ENCODE results near the gene CCDC91. TPM values are rescaled to one million over a fixed set of nuclear protein-coding genes. Genes with fewer than 3 reads are reported as not detected.

The CCDC91 gene
- total and polyA plus RNA-seq, 9 of the 15 experiments (the other 6 are each of a cell fraction or from before 2014, with no cell fraction given), result 10.1 to 31.1 (median 26.3) TPM

DNA sequence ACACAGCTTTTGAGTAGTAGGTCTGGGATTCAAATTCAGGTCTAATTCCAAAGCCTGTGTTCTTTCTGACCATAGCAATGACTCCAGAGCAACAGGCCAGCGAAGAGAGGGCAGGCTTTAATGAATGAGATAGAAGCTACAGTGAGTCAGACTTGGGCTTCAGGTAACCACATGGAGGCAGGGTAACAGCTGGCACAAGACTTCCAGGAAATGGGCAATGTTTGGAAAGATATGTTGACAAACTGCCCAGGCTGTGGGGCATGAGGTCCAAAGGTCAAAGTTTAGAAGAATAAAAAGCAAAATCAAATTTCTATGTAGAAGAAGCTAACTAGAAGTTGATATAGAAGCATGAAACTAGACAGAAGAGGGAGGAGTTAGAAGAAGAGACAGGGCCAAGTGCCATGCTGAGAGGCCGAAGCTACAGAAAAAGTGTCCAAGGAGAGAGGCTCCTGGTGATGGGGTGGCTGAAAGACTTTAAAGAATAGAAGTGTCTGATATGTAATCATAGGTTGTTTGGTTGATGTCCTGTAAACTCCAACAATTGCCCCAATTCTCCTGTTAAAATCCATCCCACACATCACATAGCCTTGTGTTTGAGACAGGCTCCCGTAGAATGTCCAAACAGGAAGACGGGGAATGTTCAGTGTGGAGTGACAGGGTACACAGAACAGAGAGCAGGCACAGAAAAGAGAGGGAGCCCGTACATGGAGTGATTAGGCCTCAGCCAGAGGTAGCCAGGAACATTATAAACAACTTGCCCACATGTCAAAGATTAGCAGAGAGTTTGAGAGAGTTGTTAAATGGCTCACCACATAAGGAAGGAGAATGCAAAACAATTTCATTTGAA is 384.7 kb downstream of the CCDC91 start:
- no peak for FAIRE-seq
- CTCF ChIA-PET (ENCODE audit: low intra/inter-chr PET ratio), result no interaction called here
- POLR2A ChIA-PET, result interaction anchor here (1.2 kb wide), 1 partner anchor 15 kb away, joined by 4 read pairs; no protein-coding TSS in a partner anchor

More for the DNA sequence above, 384.7 kb downstream of the CCDC91 start:
- Histone ChIP-seq H3K27ac (ENCODE audit: extremely low read depth, low read depth, low read length) (no peak overlapping the region), H3K4me3 (no peak overlapping the region), H3K9me1 (ENCODE audit: control insufficient read depth, insufficient read depth, low read length) (no peaks in the 10 kb centered on the region), H2AFZ (ENCODE audit: low read depth, low read length) (no peak overlapping the region), H3K36me3 (ENCODE audit: control insufficient read depth, insufficient read depth, low read length) (no peaks in the 10 kb centered on the region), H4K20me1 (replicated peaks; ENCODE audit: control insufficient read depth, insufficient read depth, low read length) (no peaks in the 10 kb centered on the region), H3K9ac (ENCODE audit: insufficient read depth in 1 of 2, low read depth in 2 of 2, low read length in 2 of 2) (no peak overlapping the region), H3K79me2 (ENCODE audit: control insufficient read depth, insufficient read depth, low read length) (no peaks in the 10 kb centered on the region), H3K4me1 (replicated peaks in 1 of 2; ENCODE audit: control insufficient read depth in 2 of 2, insufficient read depth in 2 of 2, low read length in 2 of 2) (no peaks in the 10 kb centered on the region; a peak in 1 of 5 replicates), H3K9me3 (replicated peaks; ENCODE audit: control insufficient read depth, insufficient read depth, low read depth, low read length) (no peaks in the 10 kb centered on the region), H3K4me2 (ENCODE audit: insufficient read depth, low read length) (no peak overlapping the region), H3K27me3 (ENCODE audit: control insufficient read depth in 2 of 2, insufficient read depth in 2 of 2, low read length in 2 of 2) (no peaks in the 10 kb centered on the region)
- TF ChIP-seq FOSL1 (tag; conservative IDR thresholded peaks at IDR 0.05) (no peak), NONO (IDR thresholded peaks at IDR 0.05; ENCODE audit: low read depth in 2 of 2, low read length in 1 of 2) (no peak), RUNX1 (IDR thresholded peaks at IDR 0.05; ENCODE audit: low read depth) (no peak), SNRNP70 (optimal IDR thresholded peaks at IDR 0.05; ENCODE audit: low read depth, low read length) (no peak), ZNF263 (CRISPR knock-in tag; IDR thresholded peaks at IDR 0.05; ENCODE audit: borderline replicate concordance) (no peak), TOE1 (IDR thresholded peaks at IDR 0.05; ENCODE audit: borderline replicate concordance) (no peak), TOE1 (CRISPR knock-in tag; IDR thresholded peaks at IDR 0.05; ENCODE audit: borderline replicate concordance, low read depth) (no peak), ZNF274 (IDR thresholded peaks at IDR 0.05; ENCODE audit: borderline replicate concordance, low read depth, low read length) (no peak), SMARCC2 (IDR thresholded peaks at IDR 0.05; ENCODE audit: low read depth) (no peak), CBX1 (IDR thresholded peaks at IDR 0.05; ENCODE audit: low read depth) (no peak), SPI1 (IDR thresholded peaks at IDR 0.05; ENCODE audit: borderline replicate concordance, low read depth, low read length) (no peak), NBN (IDR thresholded peaks at IDR 0.05; ENCODE audit: low read depth) (no peak), DDX20 (tag; IDR thresholded peaks at IDR 0.05; ENCODE audit: low read depth) (no peak), SAP30 (IDR thresholded peaks at IDR 0.05; ENCODE audit: borderline replicate concordance, insufficient read depth, low read depth, low read length, poor library complexity, severe bottlenecking) (no peak), ZNF224 (CRISPR knock-in tag; IDR thresholded peaks at IDR 0.05) (no peak), ARNT (IDR thresholded peaks at IDR 0.05) (no peak), ZSCAN32 (CRISPR knock-in tag; IDR thresholded peaks at IDR 0.05) (no peak)
- TF ChIP-seq, protein P1, sequence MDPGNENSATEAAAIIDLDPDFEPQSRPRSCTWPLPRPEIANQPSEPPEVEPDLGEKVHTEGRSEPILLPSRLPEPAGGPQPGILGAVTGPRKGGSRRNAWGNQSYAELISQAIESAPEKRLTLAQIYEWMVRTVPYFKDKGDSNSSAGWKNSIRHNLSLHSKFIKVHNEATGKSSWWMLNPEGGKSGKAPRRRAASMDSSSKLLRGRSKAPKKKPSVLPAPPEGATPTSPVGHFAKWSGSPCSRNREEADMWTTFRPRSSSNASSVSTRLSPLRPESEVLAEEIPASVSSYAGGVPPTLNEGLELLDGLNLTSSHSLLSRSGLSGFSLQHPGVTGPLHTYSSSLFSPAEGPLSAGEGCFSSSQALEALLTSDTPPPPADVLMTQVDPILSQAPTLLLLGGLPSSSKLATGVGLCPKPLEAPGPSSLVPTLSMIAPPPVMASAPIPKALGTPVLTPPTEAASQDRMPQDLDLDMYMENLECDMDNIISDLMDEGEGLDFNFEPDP (CRISPR knock-in tag; IDR thresholded peaks at IDR 0.05), result no peak
- TF ChIP-seq, protein P2, sequence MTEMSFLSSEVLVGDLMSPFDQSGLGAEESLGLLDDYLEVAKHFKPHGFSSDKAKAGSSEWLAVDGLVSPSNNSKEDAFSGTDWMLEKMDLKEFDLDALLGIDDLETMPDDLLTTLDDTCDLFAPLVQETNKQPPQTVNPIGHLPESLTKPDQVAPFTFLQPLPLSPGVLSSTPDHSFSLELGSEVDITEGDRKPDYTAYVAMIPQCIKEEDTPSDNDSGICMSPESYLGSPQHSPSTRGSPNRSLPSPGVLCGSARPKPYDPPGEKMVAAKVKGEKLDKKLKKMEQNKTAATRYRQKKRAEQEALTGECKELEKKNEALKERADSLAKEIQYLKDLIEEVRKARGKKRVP (CRISPR knock-in tag; IDR thresholded peaks at IDR 0.05), result no peak
- BruUV-seq (replicated peaks), result no TSS peak
- 15% methylated on average over 5 of the region's 5 CpGs for WGBS (ENCODE audit: insufficient coverage, low coverage, missing lambda C conversion rate)
- ATAC-seq, result no peak
- intact Hi-C loops (cut with micrococcal nuclease), result no loop called here
- in situ Hi-C loops (cut with MboI), result no loop called here
- no peak for DNase-seq (ENCODE audit: extremely low read depth in 1 of 4, low spot score in 3 of 4)
